Caco-2 (cell line): Measurements from ENCODE around the gene PATJ. TPM values are rescaled to one million over a fixed set of nuclear protein-coding genes. Genes with fewer than 3 reads are reported as not detected.

Experiments
- BruUV-seq: library from RNA; stranded (reverse); fragments of 400-500 nt; replicated peaks from 2 replicates; lab custom pipeline; 2021; lab: Mats Ljungman, UMichigan
- CTCF ChIA-PET: fragments of 300-600 bp; sonication (Branson Sonifier 250); formaldehyde crosslinking; loops from one replicate; lab custom pipeline; 2022; ENCODE audit warnings: antibody characterized with exemption; lab: Charles Lee
- POLR2A ChIA-PET: fragments of 300-600 bp; sonication (Branson Sonifier 250); formaldehyde crosslinking; loops from one replicate; lab custom pipeline; 2022; ENCODE audit warnings: antibody characterized with exemption; lab: Charles Lee
- DNase-seq, 2 experiments: peaks; one replicate each; pipeline versions ENCODE4 v3.0.0 to v3.0.0-alpha.2; 2020 to 2022
- H3K27me3 ChIP-seq: replicated peaks from 2 replicates; pipeline ENCODE4 v1.6.0; 2011; ENCODE audit warnings: low read length; ENCODE audit not compliant: control insufficient read depth, insufficient read depth
- H3K36me3 ChIP-seq: 2 replicates; pipeline ENCODE4 v1.5.1; 2011; ENCODE audit warnings: low read length; ENCODE audit not compliant: control insufficient read depth, insufficient read depth
- H3K4me1 ChIP-seq: fragments of 250-450 bp; sonication (Bioruptor Pico); 2 replicates; pipeline ENCODE4 v1.5.1; 2020; ENCODE audit warnings: mild to moderate bottlenecking
- H3K4me3 ChIP-seq: 2 replicates; pipeline ENCODE4 v1.5.1; 2011; ENCODE audit warnings: low read depth, mild to moderate bottlenecking, control low read depth, low read length
- H3K9me3 ChIP-seq: fragments of 250-450 bp; sonication (Bioruptor Pico); 2 replicates; pipeline ENCODE4 v1.5.1; 2020; ENCODE audit warnings: mild to moderate bottlenecking, moderate library complexity
- H3K27ac Mint-ChIP-seq: one replicate; pipeline ENCODE4 v1.8.0; 2022; ENCODE audit warnings: mixed read lengths; ENCODE audit not compliant: unreplicated experiment
- H3K27me3 Mint-ChIP-seq: one replicate; pipeline ENCODE4 v1.8.0; 2022; ENCODE audit warnings: mixed read lengths; ENCODE audit not compliant: insufficient read depth, unreplicated experiment
- H3K36me3 Mint-ChIP-seq: one replicate; pipeline ENCODE4 v1.8.0; 2022; ENCODE audit warnings: mild to moderate bottlenecking, mixed read lengths; ENCODE audit not compliant: insufficient read depth, unreplicated experiment
- H3K4me1 Mint-ChIP-seq: one replicate; pipeline ENCODE4 v1.8.0; 2022; ENCODE audit warnings: low read depth, mixed read lengths; ENCODE audit not compliant: unreplicated experiment
- H3K4me3 Mint-ChIP-seq: one replicate; pipeline ENCODE4 v1.8.0; 2022; ENCODE audit warnings: mild to moderate bottlenecking, moderate library complexity, mixed read lengths; ENCODE audit not compliant: unreplicated experiment
- H3K9me3 Mint-ChIP-seq: one replicate; pipeline ENCODE4 v1.8.0; 2022; ENCODE audit warnings: mixed read lengths; ENCODE audit not compliant: unreplicated experiment
- intact Hi-C: fragments of 100-400 bp; cut with micrococcal nuclease; formaldehyde crosslinking; loops from one replicate; pipeline ENCODE4 v1.10.0; 2022; ENCODE audit not compliant: unreplicated experiment
- total RNA-seq: library from RNA; stranded (reverse); gene quantifications from 2 replicates; pipeline ENCODE4 v1.2.3, GENCODE V29; 2022
- TF ChIP-seq, protein P1 (sequence below), 2 experiments: fragments of 200-600 bp in 1 of 2; IDR thresholded peaks; 1 replicate in 1 of 2; 2 replicates in 1 of 2; pipeline versions ENCODE4 v1.5.1 to v1.8.0; 2011 to 2022; ENCODE audit warnings: antibody characterized with exemption in 1 of 2, control low read depth in 1 of 2, inconsistent platforms in 1 of 2, low read depth in 1 of 2, low read length in 1 of 2, mild to moderate bottlenecking in 1 of 2, moderate library complexity in 1 of 2; ENCODE audit not compliant: insufficient read depth in 1 of 2, severe bottlenecking in 1 of 2, unreplicated experiment in 1 of 2

Gene PATJ
- total RNA-seq, 1 experiment from 2014 or later: 31.6 TPM

DNA sequence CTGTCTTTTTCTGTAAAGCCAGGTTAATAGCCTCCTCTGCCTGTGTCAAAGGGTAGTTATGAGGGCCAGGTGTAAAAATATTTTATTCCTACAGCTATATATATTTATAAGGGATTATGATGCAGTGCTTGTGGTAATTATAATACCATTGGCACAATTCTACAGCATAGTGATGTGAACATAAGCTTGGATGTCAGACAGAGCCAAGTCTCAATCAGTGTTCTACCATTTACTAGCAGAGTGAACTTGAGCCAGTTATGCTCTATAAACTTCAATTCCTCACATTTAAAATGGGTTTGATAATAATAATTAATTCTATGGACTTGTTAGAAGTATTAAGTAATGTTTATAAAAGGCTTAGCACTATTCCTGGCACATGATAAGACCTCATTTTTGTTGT lies 300.9 kb downstream of the PATJ start:
- no peak for DNase-seq
- Mint-ChIP-seq H3K27me3 (no peaks in the 10 kb centered on the region), H3K27ac (no peak overlapping the region), H3K36me3 (no peaks in the 10 kb centered on the region), H3K4me1 (peaks cover 13% of the 10 kb centered on the region), H3K4me3 (no peak overlapping the region), H3K9me3 (no peaks in the 10 kb centered on the region)
- Histone ChIP-seq H3K4me3 (no peak overlapping the region), H3K36me3 (no peaks in the 10 kb centered on the region), H3K4me1 (peaks cover 8% of the 10 kb centered on the region), H3K9me3 (no peaks in the 10 kb centered on the region), H3K27me3 (no peaks in the 10 kb centered on the region)
- no TSS peak for BruUV-seq
- TF ChIP-seq, protein P1, sequence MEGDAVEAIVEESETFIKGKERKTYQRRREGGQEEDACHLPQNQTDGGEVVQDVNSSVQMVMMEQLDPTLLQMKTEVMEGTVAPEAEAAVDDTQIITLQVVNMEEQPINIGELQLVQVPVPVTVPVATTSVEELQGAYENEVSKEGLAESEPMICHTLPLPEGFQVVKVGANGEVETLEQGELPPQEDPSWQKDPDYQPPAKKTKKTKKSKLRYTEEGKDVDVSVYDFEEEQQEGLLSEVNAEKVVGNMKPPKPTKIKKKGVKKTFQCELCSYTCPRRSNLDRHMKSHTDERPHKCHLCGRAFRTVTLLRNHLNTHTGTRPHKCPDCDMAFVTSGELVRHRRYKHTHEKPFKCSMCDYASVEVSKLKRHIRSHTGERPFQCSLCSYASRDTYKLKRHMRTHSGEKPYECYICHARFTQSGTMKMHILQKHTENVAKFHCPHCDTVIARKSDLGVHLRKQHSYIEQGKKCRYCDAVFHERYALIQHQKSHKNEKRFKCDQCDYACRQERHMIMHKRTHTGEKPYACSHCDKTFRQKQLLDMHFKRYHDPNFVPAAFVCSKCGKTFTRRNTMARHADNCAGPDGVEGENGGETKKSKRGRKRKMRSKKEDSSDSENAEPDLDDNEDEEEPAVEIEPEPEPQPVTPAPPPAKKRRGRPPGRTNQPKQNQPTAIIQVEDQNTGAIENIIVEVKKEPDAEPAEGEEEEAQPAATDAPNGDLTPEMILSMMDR (IDR thresholded peaks at IDR 0.05; ENCODE audit: insufficient read depth in 1 of 2, low read depth in 1 of 2, low read length in 1 of 2, severe bottlenecking in 1 of 2, unreplicated experiment in 1 of 2): no peak
- ChIA-PET POLR2A (no interaction called here), CTCF (no interaction called here)
- intact Hi-C loops: no loop called here

- H3K4me3 ChIP-seq: no peak overlapping the region
- H3K9me3 Mint-ChIP-seq: no peaks in the 10 kb centered on the region
- POLR2A ChIA-PET: no interaction called here
- H3K27me3 ChIP-seq: no peaks in the 10 kb centered on the region
- intact Hi-C loops: no loop called here
- peaks cover 8% of the 10 kb centered on the region for H3K4me1 Mint-ChIP-seq
- CTCF ChIA-PET: no interaction called here
- peaks cover 8% of the 10 kb centered on the region for H3K4me1 ChIP-seq
- peaks cover 2% of the 10 kb centered on the region for H3K36me3 Mint-ChIP-seq
- no peaks in the 10 kb centered on the region for H3K9me3 ChIP-seq
- H3K27me3 Mint-ChIP-seq: no peaks in the 10 kb centered on the region
- no peak for DNase-seq
- H3K36me3 ChIP-seq: no peaks in the 10 kb centered on the region
- no peak overlapping the region for H3K4me3 Mint-ChIP-seq
- TF ChIP-seq, protein P1 (IDR thresholded peaks at IDR 0.05; ENCODE audit: insufficient read depth in 1 of 2, low read depth in 1 of 2, low read length in 1 of 2, severe bottlenecking in 1 of 2, unreplicated experiment in 1 of 2): no peak
- H3K27ac Mint-ChIP-seq: no peak overlapping the region
- BruUV-seq: no TSS peak
These were observed 303.3 kb downstream of the PATJ start for GRCh38 chr1:62045574-62045973.

DNA sequence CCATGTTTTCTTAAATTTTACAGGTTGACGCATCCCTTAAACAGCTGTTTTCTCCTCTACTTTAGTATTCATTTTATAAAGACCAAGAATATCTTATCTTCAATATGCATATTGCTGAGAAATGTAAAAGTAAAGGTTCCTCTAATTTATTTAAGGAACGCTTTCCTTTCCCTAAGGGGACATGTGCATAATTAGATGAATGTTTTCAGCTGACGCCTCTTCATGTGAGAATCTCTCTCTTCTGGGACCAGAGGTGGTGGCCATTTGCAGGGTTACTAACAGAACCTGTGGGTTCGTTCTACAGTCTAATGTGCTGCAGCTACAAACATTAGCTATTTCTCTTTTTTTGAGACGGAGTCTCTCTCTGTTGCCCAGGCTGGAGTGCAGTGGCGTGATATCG lies 304.6 kb downstream of the PATJ start:
- intact Hi-C loops: no loop called here
- peaks cover 7% of the 10 kb centered on the region for H3K36me3 Mint-ChIP-seq
- TF ChIP-seq, protein P1 (IDR thresholded peaks at IDR 0.05; ENCODE audit: insufficient read depth in 1 of 2, low read depth in 1 of 2, low read length in 1 of 2, severe bottlenecking in 1 of 2, unreplicated experiment in 1 of 2): no peak
- H3K4me1 Mint-ChIP-seq: no peaks in the 10 kb centered on the region
- no peak overlapping the region for H3K27ac Mint-ChIP-seq
- H3K9me3 Mint-ChIP-seq: no peaks in the 10 kb centered on the region
- no peaks in the 10 kb centered on the region for H3K36me3 ChIP-seq
- CTCF ChIA-PET: no interaction called here
- POLR2A ChIA-PET: no interaction called here
- H3K27me3 Mint-ChIP-seq: no peaks in the 10 kb centered on the region
- no peaks in the 10 kb centered on the region for H3K9me3 ChIP-seq
- no peak overlapping the region for H3K4me3 ChIP-seq
- H3K4me1 ChIP-seq: no peaks in the 10 kb centered on the region
- no TSS peak for BruUV-seq
- no peaks in the 10 kb centered on the region for H3K27me3 ChIP-seq
- no peak overlapping the region for H3K4me3 Mint-ChIP-seq
- DNase-seq: no peak
